Measurements from ENCODE around the gene GSS. TPM values are rescaled to one million over a fixed set of nuclear protein-coding genes. Genes with fewer than 3 reads are reported as not detected.

The GSS gene
- polyA plus RNA-seq, 1 experiment, result 110 TPM

DNA sequence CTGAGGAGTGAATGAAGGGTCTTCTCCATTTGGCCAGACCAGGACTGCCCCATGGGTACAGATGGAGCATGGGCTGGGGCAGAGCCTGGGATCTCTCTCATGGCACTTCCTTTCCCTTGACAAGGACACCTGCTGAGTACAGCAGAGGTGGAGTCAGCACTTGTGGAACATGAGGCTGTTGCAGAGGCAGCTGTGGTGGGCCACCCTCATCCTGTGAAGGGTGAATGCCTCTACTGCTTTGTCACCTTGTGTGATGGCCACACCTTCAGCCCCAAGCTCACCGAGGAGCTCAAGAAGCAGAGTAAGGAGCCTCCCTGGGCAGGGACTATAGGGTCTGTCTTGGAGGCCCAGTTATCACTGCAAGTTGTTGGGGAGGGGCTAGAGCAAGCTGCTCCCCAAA, 29.6 kb downstream of the GSS start:
- Histone ChIP-seq H3K4me3 (ENCODE audit: low read depth, low read length) (no peak overlapping the region), H3K36me3 (ENCODE audit: control insufficient read depth, insufficient read depth, low read length) (peaks cover 15% of the 10 kb centered on the region), H3K27me3 (ENCODE audit: control insufficient read depth, insufficient read depth, low read length) (no peaks in the 10 kb centered on the region)
- TF ChIP-seq, protein P1, sequence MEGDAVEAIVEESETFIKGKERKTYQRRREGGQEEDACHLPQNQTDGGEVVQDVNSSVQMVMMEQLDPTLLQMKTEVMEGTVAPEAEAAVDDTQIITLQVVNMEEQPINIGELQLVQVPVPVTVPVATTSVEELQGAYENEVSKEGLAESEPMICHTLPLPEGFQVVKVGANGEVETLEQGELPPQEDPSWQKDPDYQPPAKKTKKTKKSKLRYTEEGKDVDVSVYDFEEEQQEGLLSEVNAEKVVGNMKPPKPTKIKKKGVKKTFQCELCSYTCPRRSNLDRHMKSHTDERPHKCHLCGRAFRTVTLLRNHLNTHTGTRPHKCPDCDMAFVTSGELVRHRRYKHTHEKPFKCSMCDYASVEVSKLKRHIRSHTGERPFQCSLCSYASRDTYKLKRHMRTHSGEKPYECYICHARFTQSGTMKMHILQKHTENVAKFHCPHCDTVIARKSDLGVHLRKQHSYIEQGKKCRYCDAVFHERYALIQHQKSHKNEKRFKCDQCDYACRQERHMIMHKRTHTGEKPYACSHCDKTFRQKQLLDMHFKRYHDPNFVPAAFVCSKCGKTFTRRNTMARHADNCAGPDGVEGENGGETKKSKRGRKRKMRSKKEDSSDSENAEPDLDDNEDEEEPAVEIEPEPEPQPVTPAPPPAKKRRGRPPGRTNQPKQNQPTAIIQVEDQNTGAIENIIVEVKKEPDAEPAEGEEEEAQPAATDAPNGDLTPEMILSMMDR (IDR thresholded peaks at IDR 0.05; ENCODE audit: insufficient read depth, low read depth, low read length), result no peak
- ChIA-PET CTCF (interaction anchor here (0.7 kb wide), 1 partner anchor 27 kb away, joined by 3 read pairs; no protein-coding TSS in a partner anchor), POLR2A (no interaction called here)
- no peak for DNase-seq (ENCODE audit: low read depth)

DNA sequence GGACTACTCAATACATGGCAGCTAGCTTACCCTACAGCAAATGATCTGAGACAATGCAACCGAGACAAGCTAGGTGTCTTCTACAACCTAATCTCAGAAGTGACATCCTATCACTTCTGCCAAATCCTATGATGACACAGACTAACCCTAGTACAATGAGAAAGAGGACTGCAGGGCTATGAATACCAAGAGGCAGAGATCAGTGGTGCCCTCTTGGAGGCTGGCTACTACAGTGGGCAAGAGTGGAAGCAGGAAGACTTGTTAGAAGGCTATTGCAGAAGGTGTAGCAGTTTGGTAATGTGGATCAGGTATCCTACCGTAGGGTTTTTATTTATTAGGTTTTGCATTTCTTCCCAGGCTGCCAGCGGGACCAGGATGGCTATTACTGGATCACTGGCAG, 30.3 kb downstream of the GSS start:
- Histone ChIP-seq H3K4me3 (ENCODE audit: low read depth, low read length) (no peak overlapping the region), H3K27me3 (ENCODE audit: control insufficient read depth, insufficient read depth, low read length) (no peaks in the 10 kb centered on the region), H3K36me3 (ENCODE audit: control insufficient read depth, insufficient read depth, low read length) (peaks cover 15% of the 10 kb centered on the region)
- DNase-seq (ENCODE audit: low read depth), result no peak
- ChIA-PET POLR2A (no interaction called here), CTCF (no interaction called here)
- TF ChIP-seq, protein P1 (IDR thresholded peaks at IDR 0.05; ENCODE audit: insufficient read depth, low read depth, low read length), result no peak

DNA sequence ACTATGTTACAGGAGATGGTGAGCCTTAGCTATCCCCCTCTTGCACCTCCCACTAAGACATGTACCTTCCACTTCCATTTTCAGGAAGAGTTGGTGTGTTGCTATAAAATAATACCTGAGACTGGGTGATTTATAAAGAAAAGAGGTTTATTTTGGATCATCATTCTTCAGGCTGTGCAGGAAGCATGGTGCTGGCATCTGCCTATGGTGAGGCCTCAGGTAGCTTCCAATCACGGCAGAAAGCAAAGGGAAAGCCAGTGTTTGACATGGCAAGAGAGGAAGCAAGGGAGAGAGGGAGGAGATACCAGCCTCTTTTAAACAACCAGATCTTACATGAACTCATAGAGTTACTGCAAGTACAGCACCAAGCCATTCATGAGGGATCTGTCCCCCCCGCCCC, 32.2 kb downstream of the GSS start:
- Histone ChIP-seq H3K4me3 (ENCODE audit: low read depth, low read length) (no peak overlapping the region), H3K27me3 (ENCODE audit: control insufficient read depth, insufficient read depth, low read length) (no peaks in the 10 kb centered on the region), H3K36me3 (ENCODE audit: control insufficient read depth, insufficient read depth, low read length) (peaks cover 8% of the 10 kb centered on the region)
- ChIA-PET POLR2A (interaction anchor here (0.6 kb wide), 1 partner anchor 1008 kb away, joined by 4 read pairs; no protein-coding TSS in a partner anchor), CTCF (interaction anchor here (1.6 kb wide), 1 partner anchor 16 kb away, joined by 3 read pairs; no protein-coding TSS in a partner anchor)
- TF ChIP-seq, protein P1 (IDR thresholded peaks at IDR 0.05; ENCODE audit: insufficient read depth, low read depth, low read length), result no peak
- DNase-seq (ENCODE audit: low read depth), result no peak

- Histone ChIP-seq H3K36me3 (ENCODE audit: control insufficient read depth, insufficient read depth, low read length) (peaks cover 8% of the 10 kb centered on the region), H3K4me3 (ENCODE audit: low read depth, low read length) (no peak overlapping the region), H3K27me3 (ENCODE audit: control insufficient read depth, insufficient read depth, low read length) (no peaks in the 10 kb centered on the region)
- POLR2A ChIA-PET, result interaction anchor here (0.6 kb wide), 1 partner anchor 1008 kb away, joined by 4 read pairs; no protein-coding TSS in a partner anchor
- TF ChIP-seq, protein P1 (IDR thresholded peaks at IDR 0.05; ENCODE audit: insufficient read depth, low read depth, low read length), result no peak
- DNase-seq (ENCODE audit: low read depth), result peak; percentile 76
- CTCF ChIA-PET, result interaction anchor here (1.6 kb wide), 1 partner anchor 15 kb away, joined by 3 read pairs; no protein-coding TSS in a partner anchor
Measured at GRCh38 chr20:34922654-34923381, 32.8 kb downstream of the GSS start.

GRCh38 chr20:34921436-34921835, 34.2 kb downstream of the GSS start:
- Histone ChIP-seq H3K36me3 (ENCODE audit: control insufficient read depth, insufficient read depth, low read length) (peaks cover 6% of the 10 kb centered on the region), H3K27me3 (ENCODE audit: control insufficient read depth, insufficient read depth, low read length) (no peaks in the 10 kb centered on the region), H3K4me3 (ENCODE audit: low read depth, low read length) (no peak overlapping the region)
- ChIA-PET CTCF (no interaction called here), POLR2A (no interaction called here)
- DNase-seq (ENCODE audit: low read depth), result no peak
- TF ChIP-seq, protein P1 (IDR thresholded peaks at IDR 0.05; ENCODE audit: insufficient read depth, low read depth, low read length), result no peak
